Fibroblast of lung (primary cell): ENCODE results near the gene GCFC2. TPM values are rescaled to one million over a fixed set of nuclear protein-coding genes. Genes with fewer than 3 reads are reported as not detected.

Source experiments
- DNase-seq, 2 donors: peaks; one replicate each; pipeline versions ENCODE4 v3.0.0 to v3.0.0-alpha.2; 2010; ENCODE audit warnings: low read depth in 2 of 2
- H2AFZ ChIP-seq: 2 replicates; pipeline ENCODE4 v1.5.1; 2012; ENCODE audit warnings: low read length, control low read depth, inconsistent platforms
- H3K27ac ChIP-seq: 2 replicates; pipeline ENCODE4 v1.5.1; 2011; ENCODE audit warnings: low read length, control low read depth; ENCODE audit not compliant: insufficient read depth
- H3K27me3 ChIP-seq: 2 replicates; pipeline ENCODE4 v1.5.1; 2011; ENCODE audit warnings: mild to moderate bottlenecking, low read length; ENCODE audit not compliant: control insufficient read depth, insufficient read depth
- H3K36me3 ChIP-seq: 2 replicates; pipeline ENCODE4 v1.5.1; 2011; ENCODE audit warnings: low read length; ENCODE audit not compliant: control insufficient read depth, insufficient read depth
- H3K4me1 ChIP-seq: 2 replicates; pipeline ENCODE4 v1.5.1; 2011; ENCODE audit warnings: low read length; ENCODE audit not compliant: control insufficient read depth, insufficient read depth; ENCODE audit errors: extremely low read depth
- H3K4me2 ChIP-seq: 2 replicates; pipeline ENCODE4 v1.5.1; 2011; ENCODE audit warnings: low read length, control low read depth; ENCODE audit not compliant: insufficient read depth; ENCODE audit errors: extremely low read depth
- H3K4me3 ChIP-seq, 4 experiments: fragments of 200-600 bp in 1 of 4; sonication (generic) in 1 of 4; replicated peaks in 1 of 4; 2 replicates each; pipeline ENCODE4 v1.5.1; 2011 to 2016; ENCODE audit warnings: low read length in 4 of 4, low read depth in 3 of 4, mild to moderate bottlenecking in 3 of 4, control low read depth in 2 of 4, inconsistent platforms in 1 of 4, mixed read lengths in 1 of 4; ENCODE audit not compliant: insufficient read depth in 1 of 4; ENCODE audit errors: control extremely low read depth in 1 of 4
- H3K79me2 ChIP-seq: 2 replicates; pipeline ENCODE4 v1.5.1; 2012; ENCODE audit warnings: mild to moderate bottlenecking, low read length, inconsistent platforms; ENCODE audit not compliant: control insufficient read depth, insufficient read depth
- H3K9ac ChIP-seq: 2 replicates; pipeline ENCODE4 v1.5.1; 2011; ENCODE audit warnings: mild to moderate bottlenecking, low read length, control low read depth; ENCODE audit not compliant: insufficient read depth
- H3K9me3 ChIP-seq: 2 replicates; pipeline ENCODE4 v1.5.1; 2012; ENCODE audit warnings: low read depth, low read length; ENCODE audit not compliant: control insufficient read depth, insufficient read depth
- H4K20me1 ChIP-seq: 2 replicates; pipeline ENCODE4 v1.5.1; 2011; ENCODE audit warnings: low read length; ENCODE audit not compliant: control insufficient read depth, insufficient read depth; ENCODE audit errors: extremely low read depth
- CTCF ChIP-seq, 2 donors: IDR thresholded peaks in 1 of 2; conservative IDR thresholded peaks in 1 of 2; 1 replicate in 1 of 2; 2 replicates in 1 of 2; pipeline ENCODE4 v1.5.1; 2011 to 2012; ENCODE audit warnings: low read length in 2 of 2, control low read depth in 1 of 2, inconsistent platforms in 1 of 2, low read depth in 1 of 2, mild to moderate bottlenecking in 1 of 2
- EZH2 ChIP-seq: IDR thresholded peaks from 2 replicates; pipeline ENCODE4 v1.5.1; 2012; ENCODE audit warnings: low read length, control low read depth, mild to moderate bottlenecking; ENCODE audit errors: missing control alignments
- polyA plus RNA-seq, 2 donors: library from polyadenylated mRNA; depleted of rRNA in 1 of 2; stranded (reverse) in 1 of 2; unstranded in 1 of 2; fragments of >200 nt; gene quantifications; 2 replicates each; pipeline ENCODE4 v1.2.1, GENCODE V29; 2011 to 2012; ENCODE audit warnings: missing spikeins in 1 of 2
- total RNA-seq: library from RNA; depleted of rRNA; stranded (reverse); fragments of >200 nt; gene quantifications from 2 replicates; pipeline ENCODE4 v1.2.1, GENCODE V29; 2014

Gene GCFC2
- total and polyA plus RNA-seq, 2 donors (not counting 1 experiment from before 2014, with no cell fraction given) = 6.8 to 11.6 TPM

- DNase-seq = no peak
- Histone ChIP-seq H3K9me3 (no peaks in the 10 kb centered on the region), H3K27me3 (peaks cover 10% of the 10 kb centered on the region), H3K4me3 (no peak overlapping the region), H3K36me3 (no peaks in the 10 kb centered on the region), H3K4me2 (no peak overlapping the region), H3K79me2 (no peaks in the 10 kb centered on the region), H3K9ac (no peak overlapping the region), H2AFZ (no peak overlapping the region), H4K20me1 (no peaks in the 10 kb centered on the region), H3K27ac (no peak overlapping the region), H3K4me1 (peaks cover 5% of the 10 kb centered on the region)
- TF ChIP-seq CTCF (conservative IDR thresholded peaks at IDR 0.05 in 1 of 2, IDR thresholded peaks at IDR 0.05 in 1 of 2; ENCODE audit: low read depth in 1 of 2, low read length in 2 of 2) (no peak), EZH2 (no peak)
Observed at GRCh38 chr2:75612862-75613243, 97.9 kb downstream of the GCFC2 start.

Other genes with a start within 250 kb of the GCFC2 start
- gene EVA1A, start 150.0 kb downstream of the GCFC2 start, total RNA-seq = 16.2 and 31.7 TPM in 2 replicates
- gene EVA1A, start 150.0 kb downstream of the GCFC2 start, polyA plus RNA-seq = 10.0 and 22.8 TPM in 2 replicates
- gene MRPL19, start 64.1 kb downstream of the GCFC2 start, total RNA-seq = 29.3 and 36.2 TPM in 2 replicates
- 39.3 and 48.0 TPM in 2 replicates for gene MRPL19, start 64.1 kb downstream of the GCFC2 start, polyA plus RNA-seq